ENCODE results near the gene SLC9A6. TPM values are rescaled to one million over a fixed set of nuclear protein-coding genes. Genes with fewer than 3 reads are reported as not detected.
A peak's percentile ranks its signal among the peaks of the same experiment; 100 is the strongest.

The SLC9A6 gene
- total and polyA plus RNA-seq, 2 of the 8 experiments (the other 6 are each of a cell fraction or from before 2014, with no cell fraction given): 8.0 to 14.1 TPM

DNA sequence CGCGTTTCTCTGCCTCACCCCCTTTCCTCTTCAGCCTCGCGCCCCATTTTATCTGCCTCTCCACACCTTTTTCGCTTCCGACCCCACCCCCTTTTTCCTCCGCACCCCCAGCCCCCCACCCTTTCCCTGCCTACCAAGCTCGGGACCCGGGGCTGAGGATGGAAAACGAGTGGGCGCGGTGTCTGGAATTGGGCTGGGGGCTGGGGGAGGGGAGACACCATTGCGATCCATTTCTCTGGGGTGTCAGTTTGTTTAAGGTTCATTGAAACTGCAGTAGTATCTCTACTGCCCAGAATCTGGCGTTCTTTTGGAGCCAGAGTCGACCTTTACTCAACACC lies 707 bp downstream of the SLC9A6 start:
- ChIA-PET POLR2A (ENCODE audit: partially characterized antibody) (no interaction called here), CTCF (ENCODE audit: partially characterized antibody) (interaction anchor here (1.0 kb wide), 1 partner anchor 15 kb away, joined by 4 read pairs; no protein-coding TSS in a partner anchor)
- Histone ChIP-seq H3K9ac (replicated peaks in 1 of 4; ENCODE audit: extremely low read depth in 1 of 4, low read depth in 3 of 4, low read length in 3 of 4) (peak overlapping the region in 2 of 4 experiments; percentile 68 to 81; a peak in 3 of 7 replicates), H2BK12ac (ENCODE audit: low read depth, low read length) (no peak overlapping the region), H3K9me3 (ENCODE audit: insufficient read depth in 2 of 2, low read depth in 1 of 2, low read length in 1 of 2) (no peaks in the 10 kb centered on the region), H3K36me3 (ENCODE audit: control insufficient read depth in 2 of 4, insufficient read depth in 4 of 4, low read length in 3 of 4) (no peaks in the 10 kb centered on the region), H2AFZ (ENCODE audit: low read length) (no peak overlapping the region), H3K27ac (ENCODE audit: low read depth, low read length) (no peak overlapping the region), H3K4me1 (replicated peaks in 1 of 4; ENCODE audit: control insufficient read depth in 3 of 4, insufficient read depth in 4 of 4, low read length in 3 of 4) (no peaks in the 10 kb centered on the region), H3K56ac (replicated peaks; ENCODE audit: insufficient read length, low read depth, low read length) (no peak overlapping the region), H3K4ac (replicated peaks; ENCODE audit: insufficient read length, low read depth, low read length) (no peak overlapping the region), H4K8ac (ENCODE audit: extremely low read depth, insufficient read depth, low read length) (no peak overlapping the region), H2BK15ac (ENCODE audit: low read length) (no peak overlapping the region), H2AK5ac (ENCODE audit: low read depth, low read length) (no peak overlapping the region), H3K4me2 (ENCODE audit: insufficient read depth in 1 of 2, low read depth in 2 of 2, low read length in 2 of 2) (peak overlapping the region; percentile 66 to 87), H2BK120ac (replicated peaks; ENCODE audit: low read depth, low read length) (no peak overlapping the region), H4K91ac (replicated peaks; ENCODE audit: insufficient read length, low read length) (no peak overlapping the region), H2BK5ac (ENCODE audit: low read depth, low read length) (no peak overlapping the region), H3K27me3 (replicated peaks in 1 of 4; ENCODE audit: control insufficient read depth in 3 of 4, extremely low read depth in 1 of 4, insufficient read depth in 3 of 4, low read length in 3 of 4) (no peaks in the 10 kb centered on the region), H3K4me3 (ENCODE audit: extremely low read depth in 1 of 4, insufficient read depth in 2 of 4, low read depth in 3 of 4, low read length in 4 of 4) (peak overlapping the region; percentile 64 to 94 (median 82)), H4K20me1 (replicated peaks in 1 of 2; ENCODE audit: control insufficient read depth in 1 of 2, insufficient read depth in 2 of 2, low read length in 2 of 2) (no peaks in the 10 kb centered on the region), H2BK20ac (ENCODE audit: low read length) (no peak overlapping the region), H3K79me1 (ENCODE audit: low read depth, low read length) (no peaks in the 10 kb centered on the region; the same call in 1 of the 2 replicates), H3K23me2 (ENCODE audit: low read depth, low read length) (peaks cover 2% of the 10 kb centered on the region; the same call in 1 of the 2 replicates), H3K79me2 (ENCODE audit: control insufficient read depth in 1 of 2, insufficient read depth in 2 of 2, low read length in 2 of 2) (peaks cover 0 to 36% of the 10 kb centered on the region in 2 experiments; a peak in 2 of 4 replicates), H3K14ac (ENCODE audit: insufficient read length) (no peak overlapping the region), H3K23ac (ENCODE audit: insufficient read length) (no peak overlapping the region), H3K18ac (ENCODE audit: extremely low read depth, low read length) (no peak overlapping the region), H4K5ac (ENCODE audit: insufficient read length, low read depth, low read length) (no peak overlapping the region)
- TF ChIP-seq PHF8 (conservative IDR thresholded peaks at IDR 0.05; ENCODE audit: low read depth, low read length): no peak
- TF ChIP-seq SAP30 (IDR thresholded peaks at IDR 0.05; ENCODE audit: insufficient read depth, insufficient replicate concordance, low read length): peak; percentile 6
- FAIRE-seq (no peak), DNase-seq (ENCODE audit: low read depth in 1 of 2, low spot score in 2 of 2) (no peak)
- WGBS, 2 experiments (ENCODE audit: extremely low coverage in 1 of 2, insufficient coverage in 1 of 2, insufficient read length in 1 of 2, insufficient replicate concordance in 2 of 2, low coverage in 1 of 2, low lambda C conversion rate in 2 of 2, missing lambda C conversion rate in 1 of 2): 0% methylated on average over 1 of the region's 15 CpGs; no CpG with 5 or more reads in 1 of the 2 experiments
